PFSK-1 (cell line): ENCODE data around the gene PIAS4.

Experiments used
- FOXP2 ChIP-seq: optimal IDR thresholded peaks from 2 replicates; pipeline ENCODE3; 2011; ENCODE audit warnings: borderline replicate concordance, control low read depth, inconsistent platforms; ENCODE audit not compliant: insufficient read depth; ENCODE audit errors: extremely low read length, extremely low read depth
- POLR2AphosphoS5 ChIP-seq: IDR thresholded peaks from 2 replicates; pipeline ENCODE4 v1.6.1; 2012; ENCODE audit warnings: low read depth, mild to moderate bottlenecking, control low read depth, low read length, moderate library complexity
- REST ChIP-seq, 2 experiments: IDR thresholded peaks; 2 replicates each; pipeline versions ENCODE4 v1.6.1 to v1.8.0; 2011 to 2012; ENCODE audit warnings: low read depth in 2 of 2, low read length in 2 of 2, control low read depth in 1 of 2, inconsistent platforms in 1 of 2, mild to moderate bottlenecking in 1 of 2, moderate library complexity in 1 of 2; ENCODE audit not compliant: insufficient read depth in 1 of 2
- SIN3A ChIP-seq: IDR thresholded peaks from 2 replicates; pipeline ENCODE4 v1.6.1; 2012; ENCODE audit warnings: mild to moderate bottlenecking, low read length, moderate library complexity, borderline replicate concordance; ENCODE audit not compliant: insufficient read depth
- TAF1 ChIP-seq: IDR thresholded peaks from 2 replicates; pipeline ENCODE4 v1.6.1; 2012; ENCODE audit warnings: low read length, control low read depth, borderline replicate concordance; ENCODE audit not compliant: insufficient read depth

- TF ChIP-seq TAF1 (no peak), POLR2AphosphoS5 (no peak; the same call in none of the 2 replicates), FOXP2 (no peak), REST (IDR thresholded peaks at IDR 0.05; ENCODE audit: insufficient read depth in 1 of 2, low read depth in 2 of 2, low read length in 2 of 2) (no peak), SIN3A (no peak)
Observed at GRCh38 chr19:3977242-3978143, 30.0 kb upstream of the PIAS4 start.
